Body of pancreas (tissue), 4 donors: ENCODE results near the gene INPP5D. TPM values are rescaled to one million over a fixed set of nuclear protein-coding genes. Genes with fewer than 3 reads are reported as not detected.
"Not testable (repeated sequence)": the region's sequence is repeated elsewhere in the genome, so short reads cannot be mapped to it uniquely, and the experiment has no call there.

ENCODE experiments used
- ATAC-seq: fragments of 150-250 bp; one replicate; pipeline ENCODE4 v1.9.1; 2016
- DNase-seq, 4 donors: peaks; one replicate each; pipeline ENCODE4 v3.0.0-alpha.2; 2019
- H3K27ac ChIP-seq, 4 donors: fragments of 200-600 bp; sonication (generic); 1 replicate in 3 of 4; 2 replicates in 1 of 4; pipeline versions ENCODE4 v1.5.1 to v1.6.1; 2016 to 2019; ENCODE audit warnings: mild to moderate bottlenecking in 1 of 4, mixed read lengths in 1 of 4, moderate library complexity in 1 of 4
- H3K27me3 ChIP-seq, 2 donors: fragments of 200-600 bp; sonication (generic); one replicate each; pipeline ENCODE4 v1.6.0; 2016; ENCODE audit warnings: mild to moderate bottlenecking in 1 of 2
- H3K36me3 ChIP-seq, 2 donors: fragments of 200-600 bp; sonication (generic); replicated peaks in 1 of 2; 2 replicates each; pipeline ENCODE4 v1.5.1; 2016; ENCODE audit warnings: low read depth in 2 of 2; ENCODE audit not compliant: insufficient read depth in 1 of 2
- H3K4me1 ChIP-seq: fragments of 200-600 bp; sonication (generic); one replicate; pipeline ENCODE4 v1.6.0; 2016
- H3K4me3 ChIP-seq, 2 donors: fragments of 200-600 bp; sonication (generic); 1 replicate in 1 of 2; 2 replicates in 1 of 2; pipeline ENCODE4 v1.5.1; 2016 to 2019
- H3K9me3 ChIP-seq, 3 donors: fragments of 200-600 bp; sonication (generic); 1 replicate in 2 of 3; 2 replicates in 1 of 3; pipeline ENCODE4 v1.5.1; 2016
- CTCF ChIP-seq, 7 experiments: fragments of 450-650 bp in 4 of 7; fragments of 200-600 bp in 3 of 7; sonication (generic) in 3 of 7; IDR thresholded peaks; one replicate each; pipeline ENCODE4 v1.5.1; 2016 to 2019; ENCODE audit warnings: antibody characterized with exemption in 7 of 7
- POLR2A ChIP-seq, 3 donors: fragments of 450-650 bp; IDR thresholded peaks; one replicate each; pipeline ENCODE4 v1.6.1; 2016; ENCODE audit warnings: antibody characterized with exemption in 3 of 3, mild to moderate bottlenecking in 2 of 3
- WGBS, 2 donors: methylation state at CpG; one replicate each; pipeline ENCODE4 v1.1.5; 2017; 5-methylcytosine and 5-hydroxymethylcytosine counted together
- intact Hi-C: fragments of 100-400 bp; cut with DNase I; formaldehyde crosslinking; loops from one replicate; pipeline ENCODE4 v1.15.1; 2023
- total RNA-seq, 2 donors: library from RNA; depleted of rRNA; stranded (reverse); fragments of >200 nt; gene quantifications; one replicate each; pipeline ENCODE4 v1.1.0, GENCODE V29; 2016

INPP5D gene
- total RNA-seq, 2 donors from 2014 or later = 0.99 to 8.8 TPM

- no peak for DNase-seq
- no peaks in the 10 kb centered on the region for H3K4me1 ChIP-seq
- no peak for TF ChIP-seq POLR2A (IDR thresholded peaks at IDR 0.05)
- TF ChIP-seq CTCF (IDR thresholded peaks at IDR 0.05) = no peak
- H3K27me3 ChIP-seq = no peaks in the 10 kb centered on the region
- H3K36me3 ChIP-seq = no peaks in the 10 kb centered on the region
- no peak overlapping the region for H3K4me3 ChIP-seq
- ATAC-seq = no peak
- no peak overlapping the region for H3K27ac ChIP-seq
- intact Hi-C loops = no loop called here
- 56 to 58% methylated on average over 4 of the region's 4 CpGs for WGBS, 2 donors
- H3K9me3 ChIP-seq = no peaks in the 10 kb centered on the region
These were observed 33.6 kb downstream of the INPP5D start for GRCh38 chr2:233093721-233094120.

GRCh38 chr2:233094614-233095013 is 34.5 kb downstream of the INPP5D start:
- WGBS, 2 donors = 17 to 34% methylated on average over 6 of the region's 6 CpGs

GRCh38 chr2:233096006-233096405 is 35.9 kb downstream of the INPP5D start:
- intact Hi-C loops = no loop called here
- Histone ChIP-seq H3K9me3 (no peaks in the 10 kb centered on the region), H3K4me1 (no peaks in the 10 kb centered on the region), H3K4me3 (no peak overlapping the region), H3K27me3 (no peaks in the 10 kb centered on the region), H3K27ac (no peak overlapping the region), H3K36me3 (no peaks in the 10 kb centered on the region)
- WGBS, 2 donors = 61 to 66% methylated on average over 6 of the region's 6 CpGs
- ATAC-seq (no peak), DNase-seq (no peak)
- TF ChIP-seq POLR2A (IDR thresholded peaks at IDR 0.05) (no peak), CTCF (IDR thresholded peaks at IDR 0.05) (no peak)

More at GRCh38 chr2:233094614-233095013, 34.5 kb downstream of the INPP5D start:
- Histone ChIP-seq H3K36me3 (no peaks in the 10 kb centered on the region), H3K27ac (no peak overlapping the region), H3K4me1 (no peaks in the 10 kb centered on the region), H3K27me3 (no peaks in the 10 kb centered on the region), H3K4me3 (no peak overlapping the region), H3K9me3 (no peaks in the 10 kb centered on the region)
- intact Hi-C loops = no loop called here
- ATAC-seq (no peak), DNase-seq (no peak)
- TF ChIP-seq POLR2A (IDR thresholded peaks at IDR 0.05) = no peak
- TF ChIP-seq CTCF (IDR thresholded peaks at IDR 0.05) = peak in 2 of 7 experiments; percentile 24 to 25

GRCh38 chr2:233098618-233099017 is 38.5 kb downstream of the INPP5D start:
- H3K4me1 ChIP-seq = no peaks in the 10 kb centered on the region
- ATAC-seq (peak; percentile 42), DNase-seq (peak; percentile 47 to 73 (median 59))
- H3K9me3 ChIP-seq = no peaks in the 10 kb centered on the region
- no peaks in the 10 kb centered on the region for H3K27me3 ChIP-seq
- intact Hi-C loops = no loop called here
- no peak for TF ChIP-seq POLR2A (IDR thresholded peaks at IDR 0.05)
- peak; percentile 31 to 69 (median 52) for TF ChIP-seq CTCF (IDR thresholded peaks at IDR 0.05)
- 48 to 50% methylated on average over 11 of the region's 11 CpGs for WGBS, 2 donors
- H3K36me3 ChIP-seq = no peaks in the 10 kb centered on the region
- no peak overlapping the region for H3K4me3 ChIP-seq
- H3K27ac ChIP-seq = no peak overlapping the region

GRCh38 chr2:233099820-233100191 is 39.7 kb downstream of the INPP5D start:
- WGBS, 2 donors = 96 to 98% methylated on average over 7 of the region's 7 CpGs
- not testable (repeated sequence) for H3K36me3 ChIP-seq, H3K4me3 ChIP-seq, H3K27me3 ChIP-seq, ATAC-seq, DNase-seq, H3K4me1 ChIP-seq, H3K9me3 ChIP-seq, H3K27ac ChIP-seq
- intact Hi-C loops = loop anchor here (5.0 kb wide), 1 partner anchor 147 kb away; no protein-coding TSS in a partner anchor
